Rectal smooth muscle tissue (tissue), 1 donor: ENCODE data around the gene MARCHF9.

Experiments used
- H3K27ac ChIP-seq: one replicate; pipeline ENCODE4 v1.7.0; 2013; ENCODE audit warnings: low read depth, low read length, inconsistent platforms
- H3K27me3 ChIP-seq: one replicate; pipeline ENCODE4 v1.7.0; 2013; ENCODE audit warnings: low read length; ENCODE audit not compliant: control insufficient read depth, insufficient read depth
- H3K36me3 ChIP-seq: one replicate; pipeline ENCODE4 v1.7.0; 2013; ENCODE audit warnings: low read length; ENCODE audit not compliant: control insufficient read depth, insufficient read depth
- H3K4me1 ChIP-seq: one replicate; pipeline ENCODE4 v1.7.0; 2013; ENCODE audit warnings: low read length; ENCODE audit not compliant: control insufficient read depth, insufficient read depth
- H3K4me3 ChIP-seq: one replicate; pipeline ENCODE4 v1.7.0; 2013; ENCODE audit warnings: low read length
- H3K9ac ChIP-seq: one replicate; pipeline ENCODE4 v1.7.0; 2013; ENCODE audit warnings: low read length

Gene MARCHF9

GRCh38 chr12:57744194-57744776 is 10.6 kb upstream of the MARCHF9 start:
- peaks cover 13% of the 10 kb centered on the region for H3K36me3 ChIP-seq
- H3K4me3 ChIP-seq: peak overlapping the region; percentile 86
- peak overlapping the region; percentile 93 for H3K27ac ChIP-seq
- H3K27me3 ChIP-seq: peaks cover 7% of the 10 kb centered on the region
- peaks cover 5% of the 10 kb centered on the region for H3K4me1 ChIP-seq
- H3K9ac ChIP-seq: no peak overlapping the region

GRCh38 chr12:57744777-57745484 is 10.0 kb upstream of the MARCHF9 start, which contains the start of gene TSPAN31:
Gene TSPAN31 (plus strand): TSS chr12:57745039. CDS start chr12:57745155, 116 bp downstream.
- Histone ChIP-seq H3K4me3 (peak within 1 kb of the TSS; percentile 86), H3K27me3 (peaks cover 3% of the 10 kb centered on the region), H3K4me1 (peaks cover 5% of the 10 kb centered on the region), H3K27ac (peak within 1 kb of the TSS; percentile 93), H3K9ac (peak within 1 kb of the TSS; percentile 84), H3K36me3 (peaks cover 13% of the 10 kb centered on the region)

GRCh38 chr12:57745485-57745881 is 9.4 kb upstream of the MARCHF9 start:
- Histone ChIP-seq H3K36me3 (peaks cover 17% of the 10 kb centered on the region), H3K27ac (peak overlapping the region; percentile 93), H3K9ac (peak overlapping the region; percentile 84), H3K4me3 (peak overlapping the region; percentile 86), H3K4me1 (peaks cover 5% of the 10 kb centered on the region), H3K27me3 (no peaks in the 10 kb centered on the region)

GRCh38 chr12:57746025-57746424 is 8.9 kb upstream of the MARCHF9 start:
- H3K27me3 ChIP-seq: no peaks in the 10 kb centered on the region
- peaks cover 7% of the 10 kb centered on the region for H3K4me1 ChIP-seq
- no peak overlapping the region for H3K9ac ChIP-seq
- peak overlapping the region; percentile 93 for H3K27ac ChIP-seq
- H3K36me3 ChIP-seq: peaks cover 17% of the 10 kb centered on the region
- peak overlapping the region; percentile 86 for H3K4me3 ChIP-seq

GRCh38 chr12:57749061-57749460 is 5.8 kb upstream of the MARCHF9 start:
- no peak overlapping the region for H3K27ac ChIP-seq
- H3K36me3 ChIP-seq: peaks cover 17% of the 10 kb centered on the region

GRCh38 chr12:57750561-57751431 is 4.1 kb upstream of the MARCHF9 start:
- Histone ChIP-seq H3K4me3 (peak overlapping the region; percentile 84), H3K27me3 (no peaks in the 10 kb centered on the region), H3K27ac (peak overlapping the region; percentile 84), H3K36me3 (peaks cover 17% of the 10 kb centered on the region), H3K9ac (no peak overlapping the region), H3K4me1 (peaks cover 17% of the 10 kb centered on the region)

More at GRCh38 chr12:57749061-57749460, 5.8 kb upstream of the MARCHF9 start:
- Histone ChIP-seq H3K4me3 (no peak overlapping the region), H3K9ac (no peak overlapping the region), H3K27me3 (no peaks in the 10 kb centered on the region), H3K4me1 (peaks cover 17% of the 10 kb centered on the region)

GRCh38 chr12:57751432-57751787 is 3.5 kb upstream of the MARCHF9 start:
- H3K27ac ChIP-seq: peak overlapping the region; percentile 84
- peak overlapping the region; percentile 70 for H3K9ac ChIP-seq
- no peaks in the 10 kb centered on the region for H3K27me3 ChIP-seq
- peak overlapping the region; percentile 84 for H3K4me3 ChIP-seq
- H3K4me1 ChIP-seq: peaks cover 15% of the 10 kb centered on the region
- H3K36me3 ChIP-seq: peaks cover 17% of the 10 kb centered on the region

- Histone ChIP-seq H3K9ac (peak within 1 kb of the TSS; percentile 70), H3K4me3 (peak within 1 kb of the TSS; percentile 84), H3K27ac (peak within 1 kb of the TSS; percentile 84), H3K4me1 (peaks cover 15% of the 10 kb centered on the region), H3K36me3 (peaks cover 16% of the 10 kb centered on the region), H3K27me3 (no peaks in the 10 kb centered on the region)
Measured at GRCh38 chr12:57751788-57752667, 2.9 kb upstream of the MARCHF9 start, which contains the start of gene CDK4. Gene CDK4 (minus strand): TSS chr12:57752310. CDS start chr12:57751717, 593 bp downstream.

GRCh38 chr12:57752668-57753000 is 2.3 kb upstream of the MARCHF9 start:
- Histone ChIP-seq H3K9ac (no peak overlapping the region), H3K27me3 (no peaks in the 10 kb centered on the region), H3K27ac (peak overlapping the region; percentile 22), H3K4me1 (peaks cover 15% of the 10 kb centered on the region), H3K4me3 (peak overlapping the region; percentile 68), H3K36me3 (peaks cover 12% of the 10 kb centered on the region)

GRCh38 chr12:57753756-57754337 is 1.1 kb upstream of the MARCHF9 start:
- Histone ChIP-seq H3K36me3 (peaks cover 11% of the 10 kb centered on the region), H3K27ac (no peak overlapping the region), H3K4me1 (peaks cover 15% of the 10 kb centered on the region), H3K4me3 (no peak overlapping the region), H3K27me3 (no peaks in the 10 kb centered on the region), H3K9ac (no peak overlapping the region)

GRCh38 chr12:57755194-57755453 is 221 bp downstream of the MARCHF9 start:
- no peak overlapping the region for H3K27ac ChIP-seq
- no peaks in the 10 kb centered on the region for H3K27me3 ChIP-seq
- H3K4me1 ChIP-seq: peaks cover 15% of the 10 kb centered on the region
- peak overlapping the region; percentile 48 for H3K4me3 ChIP-seq
- H3K9ac ChIP-seq: no peak overlapping the region
- H3K36me3 ChIP-seq: peaks cover 10% of the 10 kb centered on the region
